Measurements from ENCODE around the gene PKD2L1.
"Not testable (repeated sequence)": the region's sequence is repeated elsewhere in the genome, so short reads cannot be mapped to it uniquely, and the experiment has no call there.

Gene PKD2L1

GRCh38 chr10:100333661-100334440, 3.8 kb upstream of the PKD2L1 start:
- DNase-seq, result no peak

DNA sequence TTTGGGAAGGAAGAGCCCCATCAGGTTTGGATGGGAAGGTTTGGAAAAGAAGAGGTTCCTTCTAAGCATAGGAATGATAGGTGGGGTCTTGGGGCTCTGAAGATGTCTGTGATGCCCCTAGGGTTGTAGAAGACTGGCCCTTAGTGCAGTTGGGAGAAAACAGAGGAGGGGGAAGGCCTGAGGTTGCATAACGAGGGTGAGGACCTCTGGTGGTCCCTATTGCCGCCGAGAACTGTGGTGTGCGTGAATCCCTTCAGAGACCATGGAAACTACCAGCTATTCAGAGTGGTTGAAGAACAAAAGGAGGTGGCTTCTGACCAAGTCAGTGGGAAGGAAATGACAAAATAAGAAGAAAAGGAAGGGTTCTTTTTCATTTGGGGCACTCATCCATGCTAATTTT, 3.1 kb upstream of the PKD2L1 start:
- DNase-seq, result no peak

- no peak for DNase-seq
Measured at GRCh38 chr10:100328198-100328597, 1.8 kb downstream of the PKD2L1 start.

GRCh38 chr10:100327718-100328009, 2.4 kb downstream of the PKD2L1 start:
- no peak for DNase-seq

DNA sequence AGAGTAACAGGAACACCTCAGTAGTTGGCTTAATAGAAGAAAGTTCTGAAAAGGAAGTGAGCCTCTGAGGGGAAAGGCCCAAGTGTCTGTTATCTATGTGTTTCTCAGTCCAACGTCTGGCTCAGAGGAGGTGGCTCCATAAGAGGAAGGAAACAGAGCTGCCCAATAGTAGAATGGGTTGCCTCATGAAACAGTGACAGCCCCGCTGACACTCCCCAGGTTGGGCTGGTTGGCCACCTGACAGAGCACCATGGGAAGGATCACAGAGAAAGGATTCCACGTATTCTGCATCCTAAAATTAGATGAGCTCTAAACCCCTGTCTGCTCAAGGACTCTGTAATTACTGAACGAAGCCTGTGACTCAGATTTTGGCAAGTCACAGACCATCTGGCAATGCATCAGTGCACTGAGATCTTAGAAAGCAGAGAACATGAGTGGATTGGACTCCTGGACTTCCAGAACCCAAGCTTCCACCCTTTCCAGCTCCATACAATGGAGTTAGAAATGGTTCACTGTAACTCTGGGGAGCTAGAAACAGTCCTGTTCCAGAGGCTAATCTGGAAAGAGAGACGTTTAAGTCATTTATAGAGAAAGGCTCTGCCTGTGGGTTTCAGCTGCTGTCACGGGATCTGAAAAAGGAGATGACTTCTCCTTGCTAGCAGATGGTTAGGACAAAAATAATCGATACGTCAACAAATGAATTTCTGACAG, 2.9 kb downstream of the PKD2L1 start:
- DNase-seq, result no peak

GRCh38 chr10:100325158-100325557, 4.9 kb downstream of the PKD2L1 start:
- no peak for DNase-seq

GRCh38 chr10:100319707-100320402, 10.2 kb downstream of the PKD2L1 start:
- no peak for DNase-seq

GRCh38 chr10:100318207-100318606, 11.8 kb downstream of the PKD2L1 start:
- no peak for DNase-seq

DNA sequence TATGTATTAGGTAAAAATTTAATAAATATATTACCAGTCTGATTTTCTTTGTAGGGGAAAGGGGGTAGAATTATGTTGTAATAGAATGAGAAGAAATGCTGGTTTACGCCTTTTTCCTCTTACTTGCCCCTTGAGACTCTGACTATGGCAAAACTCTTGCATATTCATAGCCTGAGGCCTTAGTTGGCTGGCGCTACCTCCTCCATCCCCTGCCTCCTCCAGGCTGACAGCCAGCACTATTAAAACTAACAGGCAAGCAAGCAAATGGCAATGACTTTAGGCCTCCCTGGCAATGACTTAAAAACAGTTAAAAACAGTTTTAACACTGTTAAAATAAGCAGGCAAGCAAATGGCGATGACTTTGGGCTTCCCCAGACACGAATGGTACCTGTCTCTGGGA, 14.4 kb downstream of the PKD2L1 start:
- DNase-seq, result no peak

DNA sequence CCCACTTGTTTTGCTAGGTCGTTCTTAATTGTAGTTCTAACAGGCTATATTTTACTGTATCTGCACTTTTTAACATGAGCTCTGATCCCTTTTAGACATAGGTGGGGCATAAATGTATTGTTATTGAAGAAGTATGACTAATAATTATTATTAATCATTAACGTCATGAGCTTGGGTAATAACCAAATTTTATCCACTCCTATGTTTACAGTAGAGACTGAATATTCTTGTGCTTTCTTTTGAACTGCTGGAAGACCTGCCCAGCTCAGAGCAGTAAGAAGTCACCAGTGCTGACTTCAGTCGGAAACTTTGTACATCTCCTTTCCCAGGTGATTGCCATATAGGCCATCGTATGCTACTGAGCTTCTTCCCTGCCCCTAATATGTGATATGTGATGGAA, 18.7 kb downstream of the PKD2L1 start:
- no peak for DNase-seq

DNA sequence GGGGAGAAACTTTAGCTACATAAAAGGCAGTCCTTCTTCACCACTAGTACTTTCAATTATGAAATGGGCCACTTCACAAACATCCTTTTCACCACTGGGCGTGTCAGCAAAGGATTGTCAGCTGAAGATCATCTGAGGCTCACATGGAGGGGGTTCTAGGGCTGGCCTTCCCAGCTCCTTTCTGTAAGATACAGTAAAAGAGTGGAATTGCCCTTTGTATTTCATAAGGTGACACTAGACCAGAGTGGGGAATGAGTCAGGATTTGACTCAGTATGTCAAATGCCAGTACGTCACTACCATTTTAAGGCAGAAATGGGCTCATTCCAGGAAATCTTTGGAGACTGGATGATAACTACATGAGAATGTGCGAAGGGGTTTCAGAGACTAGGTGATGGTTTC, 22.3 kb downstream of the PKD2L1 start:
- no peak for DNase-seq

DNA sequence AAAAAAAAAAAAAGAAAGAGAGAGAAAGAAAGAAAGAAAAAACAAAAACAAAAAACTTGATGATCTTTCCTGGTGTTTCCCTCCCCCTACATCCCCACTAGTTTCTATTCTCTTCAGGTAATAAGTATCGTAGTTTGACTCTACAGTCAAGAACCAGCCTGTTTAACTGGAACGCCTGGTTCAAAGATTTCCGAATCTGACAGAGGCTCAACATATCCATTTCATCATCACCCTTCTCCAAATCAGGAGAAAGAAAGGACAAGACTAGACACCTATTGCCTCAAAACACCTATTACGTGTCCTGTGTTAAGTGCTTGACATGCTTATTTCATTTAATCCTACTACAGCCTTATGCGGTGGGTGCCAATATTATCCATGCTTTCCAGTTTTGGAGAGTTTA, 23.2 kb downstream of the PKD2L1 start:
- DNase-seq, result no peak

- no peak for DNase-seq
Measured at GRCh38 chr10:100304414-100304813, 25.6 kb downstream of the PKD2L1 start.

DNA sequence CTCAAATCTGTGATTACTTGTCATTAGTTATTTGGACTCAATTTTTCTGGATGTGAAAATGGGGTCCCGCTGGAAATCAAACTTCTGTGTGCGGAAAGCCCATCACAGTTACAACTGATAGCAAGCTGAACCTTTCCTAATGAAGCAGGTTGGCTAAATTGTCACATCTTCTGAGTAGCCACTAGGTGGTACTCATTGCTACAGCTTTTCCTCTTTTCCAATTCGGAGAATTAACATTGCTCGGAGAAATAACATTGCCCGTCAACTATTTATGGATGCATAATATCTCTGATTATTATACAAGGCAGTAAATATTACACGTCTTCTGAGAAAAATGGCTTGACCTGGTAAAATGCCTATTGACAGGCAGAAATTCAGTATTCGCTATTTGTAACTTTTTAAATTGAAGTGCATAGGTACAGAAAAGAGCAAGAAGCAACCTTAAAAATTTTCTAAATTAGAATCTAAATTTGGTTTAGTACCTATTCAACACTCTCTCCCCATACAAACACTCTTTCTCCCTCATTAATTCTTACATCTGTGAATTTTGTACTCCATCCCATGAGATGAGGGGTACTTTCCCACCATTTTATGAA, 26.2 kb downstream of the PKD2L1 start:
- peak; percentile 43 for DNase-seq

DNA sequence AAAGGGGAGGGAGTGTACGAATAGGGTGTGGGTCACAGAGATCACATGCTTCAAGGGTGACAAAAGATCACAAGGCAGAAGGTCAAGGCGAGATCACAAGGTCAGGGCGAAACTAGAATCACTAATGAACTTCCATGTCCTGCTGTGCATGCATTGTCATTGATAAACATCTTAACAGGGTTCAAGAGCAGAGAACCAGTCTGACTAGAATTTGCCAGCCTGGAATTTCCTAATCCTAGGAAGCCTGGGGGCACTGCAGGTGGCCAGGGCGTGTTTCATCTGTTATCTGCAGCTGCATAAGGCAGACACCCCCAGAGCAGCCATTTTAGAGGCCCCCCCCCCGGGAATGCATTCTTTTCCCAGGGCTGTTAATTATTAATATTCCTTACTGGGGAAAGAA, 28.9 kb downstream of the PKD2L1 start:
- not testable (repeated sequence) for DNase-seq

- DNase-seq, result no peak
Measured at GRCh38 chr10:100297242-100297641, 32.8 kb downstream of the PKD2L1 start.

GRCh38 chr10:100293066-100293465, 37.0 kb downstream of the PKD2L1 start:
- no peak for DNase-seq

GRCh38 chr10:100292300-100292699, 37.7 kb downstream of the PKD2L1 start:
- not testable (repeated sequence) for DNase-seq

DNA sequence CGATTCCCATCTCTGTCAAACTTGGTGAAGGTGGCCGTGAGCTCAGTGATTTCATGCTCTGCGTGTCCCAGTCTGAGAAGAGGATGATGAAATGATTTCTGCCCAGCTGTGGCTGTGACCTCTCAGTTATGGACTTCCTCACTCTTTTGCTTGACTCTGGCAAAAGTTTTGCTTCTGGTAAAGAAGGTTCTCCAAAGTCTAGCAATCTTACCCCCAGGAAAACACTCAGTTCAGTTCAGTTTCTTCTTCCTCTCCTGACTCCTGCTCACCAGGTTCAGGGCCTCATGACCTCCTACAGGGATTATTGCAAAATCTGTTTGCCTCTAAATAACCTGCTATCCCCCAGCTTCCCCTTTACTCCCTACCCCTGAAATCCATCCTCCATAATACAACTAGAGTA, 38.7 kb downstream of the PKD2L1 start:
- no peak for DNase-seq

DNA sequence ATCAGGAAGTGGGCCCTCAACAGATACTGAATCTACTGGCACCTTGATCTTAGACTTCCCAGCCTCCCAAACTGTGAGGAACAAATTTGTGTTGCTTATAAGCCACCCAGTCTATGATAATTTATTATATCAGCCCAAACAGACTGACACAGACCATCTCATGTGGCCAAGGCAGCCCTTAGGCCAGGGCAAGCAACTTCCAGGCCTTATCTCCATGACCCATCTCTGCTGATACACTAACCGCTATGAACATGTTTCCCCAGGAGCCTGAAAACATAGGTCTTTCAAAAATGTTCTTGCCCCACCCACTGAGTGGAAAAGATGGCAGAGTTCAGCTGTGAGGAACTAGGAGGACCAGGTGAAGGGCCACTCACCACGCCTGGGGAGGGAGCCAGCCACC, 40.4 kb downstream of the PKD2L1 start:
- DNase-seq, result no peak

DNA sequence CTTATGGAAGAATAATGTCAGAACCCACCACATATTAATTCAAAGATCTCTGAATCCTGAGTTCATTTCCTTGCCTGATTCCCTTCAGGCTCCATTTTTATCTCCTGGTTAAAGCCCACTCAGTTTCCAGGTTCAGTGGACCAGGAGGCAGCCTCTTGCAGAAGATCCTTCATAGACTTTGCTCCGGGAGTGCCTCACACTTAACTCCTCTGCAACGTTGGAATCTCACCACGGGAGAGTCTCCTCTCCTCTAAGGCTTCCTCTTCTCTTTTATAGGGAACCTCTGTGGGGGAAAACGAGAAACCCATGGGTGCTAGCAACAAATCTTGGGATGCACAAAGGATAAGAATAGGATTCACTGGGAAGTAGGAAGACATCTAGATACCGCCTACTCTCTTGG, 41.8 kb downstream of the PKD2L1 start:
- no peak for DNase-seq

GRCh38 chr10:100287756-100288155, 42.3 kb downstream of the PKD2L1 start:
- DNase-seq, result no peak

Measured in NCI-H510A treated with DMSO at 0.1 percent for 48 hours (cell line).